SK-N-SH (cell line): ENCODE results near the gene IDE.

Experiments
- CHD2 ChIP-seq: fragments of 150-350 bp; IDR thresholded peaks from 2 replicates; pipeline ENCODE4 v1.6.1; 2018; ENCODE audit warnings: low read length; ENCODE audit not compliant: partially characterized antibody
- CTCF ChIP-seq: fragments of 200-600 bp; sonication (generic); IDR thresholded peaks from 2 replicates; pipeline ENCODE4 v1.6.1; 2017; ENCODE audit warnings: antibody characterized with exemption, mild to moderate bottlenecking, moderate library complexity
- GABPA ChIP-seq: IDR thresholded peaks from 2 replicates; pipeline ENCODE4 v1.4.0; 2012; ENCODE audit warnings: low read depth, mild to moderate bottlenecking
- POLR2AphosphoS5 ChIP-seq: IDR thresholded peaks from 2 replicates; pipeline ENCODE4 v1.6.1; 2012; ENCODE audit warnings: low read depth, low read length
- YY1 ChIP-seq: IDR thresholded peaks from 2 replicates; pipeline ENCODE4 v1.4.0; 2012; ENCODE audit warnings: low read depth, mild to moderate bottlenecking

- TF ChIP-seq CHD2 (no peak), GABPA (no peak), POLR2AphosphoS5 (no peak), CTCF (no peak), YY1 (no peak)
Measured at GRCh38 chr10:92530421-92530820, 43.5 kb downstream of the IDE start.
